Posterior cingulate gyrus (tissue), 11 donors: ENCODE results near the gene SLC6A4.
"Not testable (repeated sequence)": the region's sequence is repeated elsewhere in the genome, so short reads cannot be mapped to it uniquely, and the experiment has no call there.

Experiments used
- DNase-seq, 10 donors: peaks; one replicate each; pipeline versions ENCODE4 v3.0.0 to v3.0.0-alpha.2; 2020 to 2021; ENCODE audit warnings: mixed read lengths in 3 of 10
- intact Hi-C: fragments of 100-400 bp; cut with DNase I; formaldehyde crosslinking; loops from one replicate; pipeline ENCODE4 v1.15.1; 2023

SLC6A4 gene

GRCh38 chr17:30188211-30188939 is 47.1 kb downstream of the SLC6A4 start:
- intact Hi-C loops: no loop called here
- no peak for DNase-seq

- intact Hi-C loops: no loop called here
- DNase-seq: no peak
Measured at GRCh38 chr17:30187573-30187972, 47.9 kb downstream of the SLC6A4 start.

GRCh38 chr17:30186761-30187160 is 48.7 kb downstream of the SLC6A4 start:
- intact Hi-C loops: no loop called here

GRCh38 chr17:30176855-30177254 is 58.6 kb downstream of the SLC6A4 start:
- no peak for DNase-seq
- intact Hi-C loops: no loop called here

More at GRCh38 chr17:30186761-30187160, 48.7 kb downstream of the SLC6A4 start:
- no peak for DNase-seq

- DNase-seq: no peak
- intact Hi-C loops: no loop called here
Measured at GRCh38 chr17:30174556-30174955, 60.9 kb downstream of the SLC6A4 start.

- intact Hi-C loops: no loop called here
- no peak for DNase-seq
Measured at GRCh38 chr17:30173649-30174048, 61.8 kb downstream of the SLC6A4 start.

DNA sequence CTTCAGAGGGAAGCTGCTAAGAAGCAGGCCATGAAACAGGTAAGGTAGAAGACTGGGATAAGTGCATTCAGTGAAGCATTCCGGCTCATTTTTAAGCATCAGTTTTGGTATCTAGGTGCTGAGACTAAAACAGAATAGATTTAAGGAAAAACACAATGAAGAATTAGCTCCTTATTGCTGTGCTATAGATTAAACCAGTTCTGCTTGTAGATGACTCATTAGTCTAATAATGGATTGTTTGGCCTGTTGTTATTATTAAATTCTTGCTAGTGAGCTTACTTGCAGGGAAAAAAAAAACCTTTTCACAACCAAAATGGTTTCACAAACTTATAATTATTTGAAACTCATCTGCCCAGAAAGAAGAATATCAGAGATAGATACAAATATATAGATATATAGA is 62.9 kb downstream of the SLC6A4 start:
- no peak for DNase-seq
- intact Hi-C loops: no loop called here

DNA sequence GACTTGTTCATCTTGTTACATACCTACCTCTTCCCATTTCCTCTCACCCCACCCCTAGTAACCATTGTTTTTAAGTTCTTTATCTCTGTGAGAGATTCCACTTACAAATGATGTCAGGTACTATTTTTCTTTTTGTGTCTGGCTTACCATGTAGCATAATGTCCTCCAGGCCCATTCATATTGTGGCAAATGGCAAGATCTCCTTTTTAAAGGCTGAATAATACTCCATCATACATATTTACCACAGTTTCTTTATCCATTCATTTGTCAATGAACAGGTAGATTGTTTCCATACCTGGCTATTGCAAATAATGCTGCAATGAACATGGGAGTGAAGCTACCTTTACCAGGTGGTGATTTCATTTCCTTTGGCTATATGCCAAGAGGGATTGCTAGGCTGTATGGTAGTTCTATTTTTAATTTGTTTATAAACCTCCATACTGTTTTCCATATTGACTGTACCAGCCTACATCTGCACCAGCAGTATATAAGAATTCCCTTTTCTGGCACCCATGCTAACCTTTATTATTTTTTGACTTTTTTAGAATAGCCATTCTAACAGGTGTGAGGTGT is 65.0 kb downstream of the SLC6A4 start:
- no peak for DNase-seq
- intact Hi-C loops: no loop called here

DNA sequence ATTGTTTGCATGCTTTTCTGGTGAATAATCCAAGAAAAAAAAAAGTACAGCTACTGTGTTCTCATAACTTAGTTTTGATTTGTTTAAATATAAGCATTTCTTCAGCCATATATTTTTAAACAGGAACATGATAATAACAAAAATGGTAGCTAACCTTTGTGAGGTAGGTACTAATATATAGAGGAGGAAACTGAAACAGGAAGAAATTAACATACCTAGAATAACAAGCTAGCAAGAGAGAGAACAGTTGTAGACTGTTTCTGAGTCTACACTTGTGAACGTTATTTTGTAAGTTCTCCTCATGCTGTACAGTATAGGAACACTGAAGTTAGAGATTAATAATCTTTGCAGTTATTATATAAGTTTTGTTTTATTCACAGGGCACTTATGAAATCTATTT is 69.5 kb downstream of the SLC6A4 start:
- intact Hi-C loops: no loop called here
- no peak for DNase-seq

DNA sequence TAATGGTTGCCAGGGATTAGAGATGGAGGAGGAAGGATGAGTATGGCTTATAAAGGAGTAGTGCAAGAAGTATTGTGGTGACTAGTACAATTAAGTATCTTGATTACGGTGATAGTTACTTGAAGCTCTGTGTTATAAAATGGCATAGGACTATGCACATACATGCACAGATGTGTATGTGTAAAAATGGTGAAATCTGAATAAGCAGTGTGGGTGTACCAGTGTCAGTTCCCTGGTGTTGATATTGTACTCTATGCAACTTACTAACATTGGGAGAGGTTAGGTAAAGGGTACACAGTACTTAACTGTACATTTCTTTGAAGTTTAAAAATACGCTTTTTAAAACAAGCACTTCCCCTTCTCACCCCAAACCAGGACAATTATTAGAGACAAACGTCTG is 70.3 kb downstream of the SLC6A4 start:
- no peak for DNase-seq
- intact Hi-C loops: no loop called here

DNA sequence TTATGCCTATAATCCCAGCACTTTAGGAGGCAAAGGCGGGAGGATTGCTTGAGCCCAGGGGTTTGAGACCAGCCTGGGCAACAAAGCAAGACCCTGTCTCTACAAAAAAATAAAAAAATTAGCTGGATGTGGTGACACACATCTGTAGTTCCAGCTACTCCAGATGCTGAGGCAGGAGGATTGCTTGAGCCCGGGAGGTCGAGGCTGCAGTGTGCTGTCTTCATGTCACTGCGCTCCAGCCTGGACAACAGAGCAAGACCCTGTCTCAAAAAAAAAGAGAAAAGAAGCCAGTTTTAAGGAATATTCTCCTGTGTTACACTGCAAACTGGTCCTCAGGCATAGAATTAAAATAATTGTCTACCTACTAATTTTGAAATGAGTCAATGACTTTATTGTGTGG is 71.0 kb downstream of the SLC6A4 start:
- intact Hi-C loops: no loop called here
- no peak for DNase-seq

GRCh38 chr17:30161601-30162000 is 73.9 kb downstream of the SLC6A4 start:
- DNase-seq: no peak
- intact Hi-C loops: no loop called here

DNA sequence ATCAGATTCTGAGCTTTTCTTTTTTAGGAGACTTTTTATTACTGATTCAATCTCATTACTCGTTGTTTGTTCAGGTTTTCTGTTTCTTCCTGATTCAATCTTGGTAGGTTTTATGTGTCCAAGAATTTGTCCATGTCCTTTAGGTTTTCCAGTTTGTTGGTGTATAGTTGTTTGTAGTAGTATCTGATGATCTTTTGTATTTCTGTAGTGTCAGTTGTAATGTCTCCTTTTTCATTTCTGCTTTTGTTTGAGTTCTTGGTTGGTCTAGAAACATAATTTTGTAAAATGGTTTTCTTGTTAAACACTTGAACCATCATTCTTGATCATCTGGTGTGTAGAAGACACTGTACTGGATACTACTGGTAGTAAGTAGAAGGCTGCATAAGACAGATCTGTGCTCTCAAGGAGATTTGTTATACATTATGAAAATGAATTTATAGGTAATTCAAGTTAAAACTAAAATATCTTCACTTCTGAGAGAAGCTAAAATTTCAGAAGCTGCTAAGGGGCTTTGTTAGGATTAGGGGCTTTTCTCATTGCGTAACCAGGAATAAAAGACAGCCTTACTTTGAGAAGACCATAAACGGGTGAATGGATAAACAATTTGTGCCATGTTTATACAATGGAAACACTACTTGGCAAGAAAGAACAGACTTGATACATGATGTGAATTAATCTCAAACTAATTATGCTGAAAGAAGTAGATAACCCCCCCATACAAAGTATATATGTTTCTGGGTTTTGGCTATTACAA is 74.9 kb downstream of the SLC6A4 start:
- no peak for DNase-seq
- intact Hi-C loops: no loop called here

- intact Hi-C loops: no loop called here
Measured at GRCh38 chr17:30158896-30159625, 76.4 kb downstream of the SLC6A4 start.

DNA sequence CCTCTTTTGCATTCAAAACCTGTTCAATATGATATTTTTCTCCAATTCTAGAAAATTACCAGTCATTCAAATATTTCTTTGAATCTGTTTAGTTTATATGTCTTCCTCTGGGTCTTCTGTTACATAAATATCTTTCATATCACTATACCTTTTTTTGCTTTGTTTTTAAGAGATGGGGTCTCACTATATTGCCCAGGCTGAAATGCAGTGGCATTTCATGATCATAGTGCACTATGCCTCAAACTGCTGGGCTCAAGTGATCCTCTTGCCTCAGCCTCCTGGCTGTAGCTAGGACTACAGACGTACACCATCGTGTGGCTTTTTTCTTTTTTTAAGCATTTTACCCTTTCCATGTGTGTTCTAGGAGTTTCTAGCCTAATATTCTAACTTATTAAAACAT is 80.1 kb downstream of the SLC6A4 start:
- intact Hi-C loops: no loop called here

More at GRCh38 chr17:30158896-30159625, 76.4 kb downstream of the SLC6A4 start:
- DNase-seq: no peak

GRCh38 chr17:30153463-30153862 is 82.0 kb downstream of the SLC6A4 start:
- intact Hi-C loops: no loop called here
- DNase-seq: no peak

More for the DNA sequence above, 80.1 kb downstream of the SLC6A4 start:
- no peak for DNase-seq

DNA sequence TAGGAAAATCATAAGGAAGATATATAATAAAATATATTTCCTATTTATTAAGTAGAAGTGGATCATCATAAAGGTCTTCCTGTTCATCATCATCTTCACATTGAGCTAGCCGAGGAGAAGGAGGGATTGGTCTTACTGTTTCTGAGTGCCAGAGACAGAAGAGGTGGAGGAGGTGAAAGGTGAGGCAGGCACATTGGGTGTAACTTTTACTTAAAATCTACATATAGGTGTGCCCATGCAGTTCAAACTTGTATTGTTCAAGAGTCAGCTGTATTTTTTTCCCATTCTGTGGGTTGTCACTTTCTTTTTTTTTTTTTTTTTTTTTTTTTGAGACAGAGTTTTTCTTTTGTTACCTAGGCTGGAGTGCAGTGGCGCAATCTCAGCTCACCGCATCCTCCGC is 84.0 kb downstream of the SLC6A4 start:
- DNase-seq: no peak
- intact Hi-C loops: no loop called here

DNA sequence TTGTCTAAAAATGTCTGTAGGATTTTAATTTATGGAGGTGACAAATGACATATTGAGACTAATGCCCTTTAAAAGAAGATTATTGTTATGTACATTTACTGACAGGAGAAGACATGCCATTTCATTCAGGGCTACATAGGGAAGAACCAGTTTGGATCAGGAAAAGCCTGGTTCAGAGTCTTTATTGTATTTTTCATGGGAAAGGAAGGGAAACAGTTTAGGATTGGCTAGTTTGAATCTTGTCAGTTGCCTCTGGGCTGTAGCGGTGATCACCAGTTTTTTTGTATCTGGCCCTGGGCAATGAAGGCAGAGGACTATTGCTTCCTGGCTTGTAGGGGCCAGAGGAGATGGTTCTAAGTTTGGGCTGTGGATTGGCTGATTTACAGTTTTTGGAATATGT is 87.1 kb downstream of the SLC6A4 start:
- no peak for DNase-seq
- intact Hi-C loops: no loop called here

GRCh38 chr17:30147860-30148259 is 87.6 kb downstream of the SLC6A4 start:
- intact Hi-C loops: not testable (repeated sequence)

More at GRCh38 chr17:30147860-30148259, 87.6 kb downstream of the SLC6A4 start:
- not testable (repeated sequence) for DNase-seq
